Calu3 (cell line): ENCODE results near the gene OSER1. TPM values are rescaled to one million over a fixed set of nuclear protein-coding genes. Genes with fewer than 3 reads are reported as not detected.

Experiments
- BruUV-seq: library from RNA; stranded (reverse); fragments of 400-500 nt; replicated peaks from 2 replicates; lab custom pipeline; 2021; lab: Mats Ljungman, UMichigan
- CTCF ChIA-PET: fragments of 300-600 bp; sonication (Branson Sonifier 250); formaldehyde crosslinking; loops from one replicate; lab custom pipeline; 2022; ENCODE audit warnings: antibody characterized with exemption; lab: Charles Lee
- DNase-seq: peaks from one replicate; pipeline ENCODE4 v3.0.0; 2022
- H3K27ac Mint-ChIP-seq: one replicate; pipeline ENCODE4 v1.8.0; 2022; ENCODE audit warnings: mixed read lengths; ENCODE audit not compliant: unreplicated experiment
- H3K27me3 Mint-ChIP-seq: one replicate; pipeline ENCODE4 v1.8.0; 2022; ENCODE audit warnings: mixed read lengths; ENCODE audit not compliant: unreplicated experiment
- H3K36me3 Mint-ChIP-seq: one replicate; pipeline ENCODE4 v1.8.0; 2022; ENCODE audit warnings: mild to moderate bottlenecking, moderate library complexity, mixed read lengths; ENCODE audit not compliant: insufficient read depth, unreplicated experiment
- H3K4me1 Mint-ChIP-seq: one replicate; pipeline ENCODE4 v1.8.0; 2022; ENCODE audit warnings: mild to moderate bottlenecking, low read depth, mixed read lengths; ENCODE audit not compliant: unreplicated experiment
- H3K4me3 Mint-ChIP-seq: one replicate; pipeline ENCODE4 v1.8.0; 2022; ENCODE audit warnings: mild to moderate bottlenecking, low read depth, moderate library complexity, mixed read lengths; ENCODE audit not compliant: unreplicated experiment
- H3K9me3 Mint-ChIP-seq: one replicate; pipeline ENCODE4 v1.8.0; 2022; ENCODE audit warnings: low read depth, mixed read lengths; ENCODE audit not compliant: unreplicated experiment
- CTCF ChIP-seq: fragments of 200-600 bp; IDR thresholded peaks from one replicate; pipeline ENCODE4 v1.8.0; 2022; ENCODE audit warnings: antibody characterized with exemption; ENCODE audit not compliant: unreplicated experiment
- intact Hi-C: fragments of 100-400 bp; cut with micrococcal nuclease; formaldehyde crosslinking; loops from one replicate; pipeline ENCODE4 v1.10.0; 2022; ENCODE audit not compliant: unreplicated experiment
- total RNA-seq: library from RNA; stranded (reverse); gene quantifications from 2 replicates; pipeline ENCODE4 v1.2.3, GENCODE V29; 2022

Gene OSER1
- total RNA-seq, 1 experiment from 2014 or later, result 56.7 TPM

DNA sequence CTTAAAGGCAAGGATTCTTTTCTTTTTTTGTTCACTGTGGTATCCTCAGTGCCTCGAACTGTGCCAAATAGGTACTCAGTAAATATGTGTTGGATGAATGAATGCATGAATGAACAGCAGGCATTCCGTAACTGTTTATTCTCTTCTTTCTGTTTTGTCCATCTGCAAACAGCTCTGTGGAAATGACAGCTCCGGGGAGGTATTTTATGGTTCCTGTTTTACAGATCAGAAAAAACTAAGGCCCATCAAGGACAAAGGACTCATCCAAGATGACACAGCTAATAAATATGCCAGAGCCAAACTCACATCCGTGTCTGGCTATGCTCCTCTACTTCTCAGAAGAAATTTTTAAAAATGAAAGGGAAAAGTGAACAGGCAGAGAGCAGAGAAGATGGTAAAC lies 44.6 kb downstream of the OSER1 start:
- peaks cover 2% of the 10 kb centered on the region for H3K9me3 Mint-ChIP-seq

GRCh38 chr20:44160133-44160532 lies 50.4 kb downstream of the OSER1 start:
- Mint-ChIP-seq H3K27me3 (peaks cover 84% of the 10 kb centered on the region), H3K4me3 (no peak overlapping the region), H3K27ac (no peak overlapping the region), H3K9me3 (peaks cover 2% of the 10 kb centered on the region), H3K4me1 (no peaks in the 10 kb centered on the region), H3K36me3 (no peaks in the 10 kb centered on the region)
- no TSS peak for BruUV-seq
- no peak for TF ChIP-seq CTCF
- CTCF ChIA-PET, result no interaction called here
- intact Hi-C loops, result no loop called here
- DNase-seq, result no peak

More for the DNA sequence above, 44.6 kb downstream of the OSER1 start:
- no TSS peak for BruUV-seq
- Mint-ChIP-seq H3K4me1 (no peaks in the 10 kb centered on the region), H3K27me3 (peaks cover 86% of the 10 kb centered on the region), H3K36me3 (no peaks in the 10 kb centered on the region), H3K4me3 (no peak overlapping the region), H3K27ac (no peak overlapping the region)
- intact Hi-C loops, result no loop called here
- TF ChIP-seq CTCF, result no peak
- CTCF ChIA-PET, result interaction anchor here (1.6 kb wide), 1 partner anchor 11 kb away, joined by 4 read pairs; no protein-coding TSS in a partner anchor
- no peak for DNase-seq

DNA sequence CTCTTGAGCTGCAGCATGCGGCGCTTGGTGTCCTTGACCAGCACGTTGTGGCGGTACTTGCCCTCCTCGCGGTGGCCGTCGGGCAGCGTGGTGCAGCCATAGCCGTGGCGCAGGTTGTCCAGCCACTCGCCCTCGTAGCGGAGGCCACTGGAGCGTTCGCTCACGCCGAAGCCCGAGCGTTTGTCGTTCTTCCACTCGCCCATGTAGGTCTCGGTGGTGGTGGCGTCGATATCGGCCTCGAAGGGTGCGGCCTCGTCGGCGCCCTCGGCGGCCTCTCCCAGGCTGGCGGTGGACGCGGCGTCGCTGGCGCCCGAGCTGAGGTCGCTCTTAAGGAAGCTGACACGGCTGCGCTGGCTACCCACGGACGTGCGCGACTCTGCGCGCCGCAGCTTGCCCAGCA lies 50.9 kb downstream of the OSER1 start:
- intact Hi-C loops, result no loop called here
- peaks cover 2% of the 10 kb centered on the region for H3K9me3 Mint-ChIP-seq
- no peak for DNase-seq
- no TSS peak for BruUV-seq
- H3K27me3 Mint-ChIP-seq, result peaks cover 80% of the 10 kb centered on the region
- H3K36me3 Mint-ChIP-seq, result no peaks in the 10 kb centered on the region
- CTCF ChIA-PET, result no interaction called here
- H3K27ac Mint-ChIP-seq, result no peak overlapping the region
- no peak for TF ChIP-seq CTCF
- H3K4me1 Mint-ChIP-seq, result no peaks in the 10 kb centered on the region
- H3K4me3 Mint-ChIP-seq, result no peak overlapping the region

- H3K27me3 Mint-ChIP-seq, result peaks cover 74% of the 10 kb centered on the region
- H3K36me3 Mint-ChIP-seq, result no peaks in the 10 kb centered on the region
- intact Hi-C loops, result no loop called here
- H3K9me3 Mint-ChIP-seq, result peaks cover 2% of the 10 kb centered on the region
- no peaks in the 10 kb centered on the region for H3K4me1 Mint-ChIP-seq
- no TSS peak for BruUV-seq
- no peak overlapping the region for H3K4me3 Mint-ChIP-seq
- CTCF ChIA-PET, result no interaction called here
- TF ChIP-seq CTCF, result no peak
- DNase-seq, result no peak
- no peak overlapping the region for H3K27ac Mint-ChIP-seq
Observed at GRCh38 chr20:44159125-44159524, 51.4 kb downstream of the OSER1 start.
